Neural progenitor cell (in vitro differentiated cells): ENCODE measurements around the gene ATP1A2. TPM values are rescaled to one million over a fixed set of nuclear protein-coding genes. Genes with fewer than 3 reads are reported as not detected.

Source experiments
- DNase-seq: peaks from one replicate; pipeline ENCODE4 v3.0.0-alpha.2; 2016; ENCODE audit warnings: low spot score
- H2AFZ ChIP-seq: fragments of 200-600 bp; sonication (generic); replicated peaks from 2 replicates; pipeline ENCODE4 v1.6.1; 2016; ENCODE audit warnings: antibody characterized with exemption
- H3F3A ChIP-seq: fragments of 200-600 bp; sonication (generic); 2 replicates; pipeline ENCODE4 v1.6.1; 2016; ENCODE audit warnings: antibody characterized with exemption, low read depth
- H3K27ac ChIP-seq: fragments of 200-600 bp; sonication (generic); 2 replicates; pipeline ENCODE4 v1.5.1; 2016; ENCODE audit warnings: mild to moderate bottlenecking
- H3K27me3 ChIP-seq: fragments of 200-600 bp; sonication (generic); 2 replicates; pipeline ENCODE4 v1.6.1; 2016; ENCODE audit warnings: mild to moderate bottlenecking, moderate library complexity
- H3K36me3 ChIP-seq: fragments of 200-600 bp; sonication (generic); 2 replicates; pipeline ENCODE4 v1.5.1; 2016
- H3K4me1 ChIP-seq: fragments of 200-600 bp; sonication (generic); 2 replicates; pipeline ENCODE4 v1.6.1; 2016; ENCODE audit warnings: mixed run types
- H3K4me2 ChIP-seq: fragments of 200-600 bp; sonication (generic); 2 replicates; pipeline ENCODE4 v1.6.1; 2016
- H3K4me3 ChIP-seq: fragments of 200-600 bp; sonication (generic); 2 replicates; pipeline ENCODE4 v1.5.1; 2016
- H3K79me2 ChIP-seq: fragments of 200-600 bp; sonication (generic); 2 replicates; pipeline ENCODE4 v1.6.1; 2016; ENCODE audit warnings: low read depth
- H3K9ac ChIP-seq: fragments of 200-600 bp; sonication (generic); 2 replicates; pipeline ENCODE4 v1.6.1; 2016
- H3K9me3 ChIP-seq: fragments of 200-600 bp; sonication (generic); 2 replicates; pipeline ENCODE4 v1.5.1; 2016; ENCODE audit warnings: low read depth
- H4K20me1 ChIP-seq: fragments of 200-600 bp; sonication (generic); 2 replicates; pipeline ENCODE4 v1.6.1; 2016; ENCODE audit warnings: low read depth
- H3K27ac Mint-ChIP-seq: 3 replicates; pipeline ENCODE4 v1.8.0; 2021; ENCODE audit warnings: mixed read lengths
- H3K27me3 Mint-ChIP-seq: 2 replicates; pipeline ENCODE4 v1.8.0; 2022; ENCODE audit warnings: low read depth, mild to moderate bottlenecking, inconsistent platforms, moderate library complexity, mixed read lengths; ENCODE audit not compliant: insufficient read depth
- H3K36me3 Mint-ChIP-seq: 3 replicates; pipeline ENCODE4 v1.8.0; 2021; ENCODE audit warnings: mixed read lengths
- H3K4me1 Mint-ChIP-seq: 3 replicates; pipeline ENCODE4 v1.8.0; 2021; ENCODE audit warnings: mixed read lengths
- H3K4me3 Mint-ChIP-seq: 3 replicates; pipeline ENCODE4 v1.8.0; 2021; ENCODE audit warnings: mild to moderate bottlenecking, moderate library complexity, mixed read lengths
- H3K9me3 Mint-ChIP-seq: 3 replicates; pipeline ENCODE4 v1.8.0; 2020; ENCODE audit warnings: mixed read lengths
- CTCF ChIP-seq: fragments of 200-600 bp; sonication (generic); IDR thresholded peaks from 2 replicates; pipeline ENCODE4 v1.5.1; 2017; ENCODE audit warnings: antibody characterized with exemption, mild to moderate bottlenecking
- EZH2 ChIP-seq: fragments of 200-600 bp; sonication (generic); IDR thresholded peaks from 2 replicates; pipeline ENCODE4 v1.6.1; 2017; ENCODE audit warnings: antibody characterized with exemption, mild to moderate bottlenecking, moderate library complexity
- EZH2phosphoT487 ChIP-seq: fragments of 200-600 bp; sonication (generic); IDR thresholded peaks from 2 replicates; pipeline ENCODE4 v1.6.1; 2017; ENCODE audit warnings: antibody characterized with exemption
- total RNA-seq: library from RNA; depleted of rRNA; stranded (reverse); fragments of >200 nt; gene quantifications from 2 replicates; pipeline ENCODE4 v1.2.3, GENCODE V29; 2015; ENCODE audit warnings: low replicate concordance

Gene ATP1A2
- total RNA-seq, 1 donor from 2014 or later: 88.6 TPM

GRCh38 chr1:160091666-160092223 lies 23.8 kb upstream of the ATP1A2 start:
- no peak for TF ChIP-seq CTCF
- no peak for TF ChIP-seq EZH2phosphoT487
- no peak for TF ChIP-seq EZH2
- Mint-ChIP-seq H3K27ac (no peak overlapping the region), H3K36me3 (no peaks in the 10 kb centered on the region), H3K27me3 (peaks cover 7% of the 10 kb centered on the region), H3K4me3 (no peak overlapping the region), H3K9me3 (no peaks in the 10 kb centered on the region), H3K4me1 (peaks cover 13% of the 10 kb centered on the region)
- peaks cover 4% of the 10 kb centered on the region for H3F3A ChIP-seq
- no peak overlapping the region for H3K4me2 ChIP-seq
- H3K4me3 ChIP-seq: no peak overlapping the region
- no peak overlapping the region for H2AFZ ChIP-seq
- no peak for DNase-seq
- H3K79me2 ChIP-seq: peaks cover 2% of the 10 kb centered on the region
- no peaks in the 10 kb centered on the region for H3K9me3 ChIP-seq
- peaks cover 5% of the 10 kb centered on the region for H3K27me3 ChIP-seq
- peaks cover 7% of the 10 kb centered on the region for H4K20me1 ChIP-seq
- H3K27ac ChIP-seq: no peak overlapping the region
- no peak overlapping the region for H3K9ac ChIP-seq
- H3K36me3 ChIP-seq: no peaks in the 10 kb centered on the region
- H3K4me1 ChIP-seq: peaks cover 9% of the 10 kb centered on the region

- Mint-ChIP-seq H3K27me3 (peaks cover 4% of the 10 kb centered on the region), H3K9me3 (no peaks in the 10 kb centered on the region), H3K4me3 (no peak overlapping the region), H3K36me3 (no peaks in the 10 kb centered on the region), H3K4me1 (peaks cover 20% of the 10 kb centered on the region), H3K27ac (no peak overlapping the region)
- no peak overlapping the region for H3K27ac ChIP-seq
- H3K4me1 ChIP-seq: peaks cover 14% of the 10 kb centered on the region
- peaks cover 4% of the 10 kb centered on the region for H3F3A ChIP-seq
- DNase-seq: no peak
- H3K4me2 ChIP-seq: no peak overlapping the region
- H3K79me2 ChIP-seq: peaks cover 10% of the 10 kb centered on the region
- peaks cover 2% of the 10 kb centered on the region for H3K27me3 ChIP-seq
- no peak overlapping the region for H3K4me3 ChIP-seq
- peaks cover 11% of the 10 kb centered on the region for H4K20me1 ChIP-seq
- no peak overlapping the region for H3K9ac ChIP-seq
- TF ChIP-seq EZH2phosphoT487: no peak
- no peak for TF ChIP-seq EZH2
- TF ChIP-seq CTCF: no peak
- no peaks in the 10 kb centered on the region for H3K9me3 ChIP-seq
- H2AFZ ChIP-seq: no peak overlapping the region
- H3K36me3 ChIP-seq: no peaks in the 10 kb centered on the region
Measured at GRCh38 chr1:160092366-160093068, 23.0 kb upstream of the ATP1A2 start.

- no peak for TF ChIP-seq EZH2
- TF ChIP-seq EZH2phosphoT487: no peak
- no peak for TF ChIP-seq CTCF
- Histone ChIP-seq H4K20me1 (peaks cover 12% of the 10 kb centered on the region), H3K4me3 (no peak overlapping the region), H3K4me2 (no peak overlapping the region), H3K27me3 (peaks cover 6% of the 10 kb centered on the region), H3F3A (peaks cover 4% of the 10 kb centered on the region), H3K36me3 (no peaks in the 10 kb centered on the region), H3K27ac (no peak overlapping the region), H3K9me3 (no peaks in the 10 kb centered on the region), H3K4me1 (peaks cover 19% of the 10 kb centered on the region), H2AFZ (no peak overlapping the region), H3K79me2 (peaks cover 14% of the 10 kb centered on the region), H3K9ac (no peak overlapping the region)
- no peak for DNase-seq
- H3K9me3 Mint-ChIP-seq: no peaks in the 10 kb centered on the region
- peaks cover 5% of the 10 kb centered on the region for H3K27me3 Mint-ChIP-seq
- H3K27ac Mint-ChIP-seq: no peak overlapping the region
- H3K4me3 Mint-ChIP-seq: no peak overlapping the region
- peaks cover 24% of the 10 kb centered on the region for H3K4me1 Mint-ChIP-seq
- no peaks in the 10 kb centered on the region for H3K36me3 Mint-ChIP-seq
Measured at GRCh38 chr1:160093069-160093395, 22.5 kb upstream of the ATP1A2 start.
